ES-I3 (cell line): ENCODE data around the gene ECE1.
"Not testable (repeated sequence)": the region's sequence is repeated elsewhere in the genome, so short reads cannot be mapped to it uniquely, and the experiment has no call there.

ENCODE experiments used
- H3K36me3 ChIP-seq: 2 replicates; pipeline ENCODE4 v1.6.1; 2013; ENCODE audit warnings: mild to moderate bottlenecking, low read length, control low read depth, moderate library complexity; ENCODE audit not compliant: insufficient read depth
- H3K4me1 ChIP-seq: 2 replicates; pipeline ENCODE4 v1.6.1; 2013; ENCODE audit warnings: mild to moderate bottlenecking, control low read depth, low read length; ENCODE audit not compliant: insufficient read depth
- H3K9ac ChIP-seq: 2 replicates; pipeline ENCODE4 v1.6.1; 2013; ENCODE audit warnings: low read depth, mild to moderate bottlenecking, low read length, moderate library complexity
- H3K9me3 ChIP-seq: 2 replicates; pipeline ENCODE4 v1.6.1; 2013; ENCODE audit warnings: mild to moderate bottlenecking, low read length, moderate library complexity; ENCODE audit not compliant: control insufficient read depth, insufficient read depth

The ECE1 gene

GRCh38 chr1:21282020-21282419 is 8.2 kb downstream of the ECE1 start:
- H3K9ac ChIP-seq, H3K36me3 ChIP-seq, H3K9me3 ChIP-seq: not testable (repeated sequence)
- peaks cover 28% of the 10 kb centered on the region for H3K4me1 ChIP-seq

GRCh38 chr1:21280482-21280881 is 9.8 kb downstream of the ECE1 start:
- no peaks in the 10 kb centered on the region for H3K36me3 ChIP-seq
- H3K9ac ChIP-seq = no peak overlapping the region
- H3K4me1 ChIP-seq = peaks cover 28% of the 10 kb centered on the region

GRCh38 chr1:21280011-21280471 is 10.2 kb downstream of the ECE1 start:
- H3K4me1 ChIP-seq = peaks cover 28% of the 10 kb centered on the region
- no peaks in the 10 kb centered on the region for H3K36me3 ChIP-seq
- H3K9me3 ChIP-seq = no peaks in the 10 kb centered on the region
- H3K9ac ChIP-seq = no peak overlapping the region

More at GRCh38 chr1:21280482-21280881, 9.8 kb downstream of the ECE1 start:
- H3K9me3 ChIP-seq = no peaks in the 10 kb centered on the region

- Histone ChIP-seq H3K9ac (no peak overlapping the region), H3K9me3 (no peaks in the 10 kb centered on the region), H3K36me3 (no peaks in the 10 kb centered on the region), H3K4me1 (peaks cover 28% of the 10 kb centered on the region)
Measured at GRCh38 chr1:21278860-21279845, 11.1 kb downstream of the ECE1 start.

- H3K9me3 ChIP-seq = no peaks in the 10 kb centered on the region
- H3K9ac ChIP-seq = no peak overlapping the region
- no peaks in the 10 kb centered on the region for H3K36me3 ChIP-seq
- peaks cover 28% of the 10 kb centered on the region for H3K4me1 ChIP-seq
Measured at GRCh38 chr1:21278208-21278859, 11.9 kb downstream of the ECE1 start.

GRCh38 chr1:21277180-21277579 is 13.1 kb downstream of the ECE1 start:
- peaks cover 28% of the 10 kb centered on the region for H3K4me1 ChIP-seq
- no peaks in the 10 kb centered on the region for H3K9me3 ChIP-seq
- no peak overlapping the region for H3K9ac ChIP-seq
- no peaks in the 10 kb centered on the region for H3K36me3 ChIP-seq

GRCh38 chr1:21272540-21272939 is 17.7 kb downstream of the ECE1 start:
- no peaks in the 10 kb centered on the region for H3K36me3 ChIP-seq
- 0 out of 2 replicates have a peak, but pooled peaks cover 4% of the 10 kb centered on the region for H3K4me1 ChIP-seq
- H3K9me3 ChIP-seq = no peaks in the 10 kb centered on the region
- no peak overlapping the region for H3K9ac ChIP-seq

GRCh38 chr1:21271550-21271949 is 18.7 kb downstream of the ECE1 start:
- Histone ChIP-seq H3K9ac (no peak overlapping the region), H3K9me3 (no peaks in the 10 kb centered on the region), H3K36me3 (no peaks in the 10 kb centered on the region; the same call in 1 of the 2 replicates), H3K4me1 (no peaks in the 10 kb centered on the region)

- Histone ChIP-seq H3K36me3 (no peaks in the 10 kb centered on the region; the same call in 1 of the 2 replicates), H3K9me3 (no peaks in the 10 kb centered on the region), H3K4me1 (no peaks in the 10 kb centered on the region), H3K9ac (no peak overlapping the region)
Measured at GRCh38 chr1:21270086-21270689, 20.1 kb downstream of the ECE1 start.

GRCh38 chr1:21269461-21270085 is 20.7 kb downstream of the ECE1 start:
- H3K36me3 ChIP-seq = no peaks in the 10 kb centered on the region; the same call in 1 of the 2 replicates
- H3K9me3 ChIP-seq = no peaks in the 10 kb centered on the region
- H3K4me1 ChIP-seq = no peaks in the 10 kb centered on the region
- H3K9ac ChIP-seq = no peak overlapping the region

- Histone ChIP-seq H3K9ac (no peak overlapping the region), H3K9me3 (no peaks in the 10 kb centered on the region), H3K36me3 (no peaks in the 10 kb centered on the region; the same call in 1 of the 2 replicates), H3K4me1 (no peaks in the 10 kb centered on the region)
Measured at GRCh38 chr1:21268281-21269239, 21.7 kb downstream of the ECE1 start.

GRCh38 chr1:21267191-21268077 is 22.8 kb downstream of the ECE1 start:
- Histone ChIP-seq H3K9ac (no peak overlapping the region), H3K36me3 (no peaks in the 10 kb centered on the region; the same call in 1 of the 2 replicates), H3K9me3 (no peaks in the 10 kb centered on the region), H3K4me1 (peaks cover 7% of the 10 kb centered on the region)
